ENCODE data around the gene CISD3.

The CISD3 gene

DNA sequence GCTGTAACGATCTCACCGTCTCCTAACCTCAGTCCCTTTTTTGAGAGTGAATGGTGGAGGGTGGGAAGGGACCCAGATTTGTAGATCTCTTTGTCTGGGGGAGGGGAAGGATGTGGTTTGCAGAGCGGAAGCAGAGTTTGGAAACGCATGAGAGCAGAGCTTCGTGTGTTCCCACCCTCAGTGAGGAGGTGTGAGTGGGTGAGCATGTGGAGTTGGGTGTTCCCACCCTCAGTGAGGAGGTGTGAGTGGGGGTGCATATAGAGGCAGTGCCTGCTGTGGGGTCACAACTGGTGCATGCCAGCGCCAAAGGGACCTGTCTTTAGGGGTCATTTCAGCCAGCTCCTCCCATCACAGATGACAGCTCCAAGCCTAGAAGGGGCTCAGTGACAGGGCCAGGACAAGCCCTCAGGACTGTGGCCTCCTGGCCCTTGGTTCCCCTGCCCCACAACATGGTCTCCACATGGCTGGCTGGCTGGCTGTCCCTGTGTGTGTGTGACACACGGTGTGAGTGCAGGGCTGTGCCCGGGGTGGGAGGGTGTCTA, 1.8 kb upstream of the CISD3 start:
- no peak for DNase-seq (ENCODE audit: low read depth)

DNA sequence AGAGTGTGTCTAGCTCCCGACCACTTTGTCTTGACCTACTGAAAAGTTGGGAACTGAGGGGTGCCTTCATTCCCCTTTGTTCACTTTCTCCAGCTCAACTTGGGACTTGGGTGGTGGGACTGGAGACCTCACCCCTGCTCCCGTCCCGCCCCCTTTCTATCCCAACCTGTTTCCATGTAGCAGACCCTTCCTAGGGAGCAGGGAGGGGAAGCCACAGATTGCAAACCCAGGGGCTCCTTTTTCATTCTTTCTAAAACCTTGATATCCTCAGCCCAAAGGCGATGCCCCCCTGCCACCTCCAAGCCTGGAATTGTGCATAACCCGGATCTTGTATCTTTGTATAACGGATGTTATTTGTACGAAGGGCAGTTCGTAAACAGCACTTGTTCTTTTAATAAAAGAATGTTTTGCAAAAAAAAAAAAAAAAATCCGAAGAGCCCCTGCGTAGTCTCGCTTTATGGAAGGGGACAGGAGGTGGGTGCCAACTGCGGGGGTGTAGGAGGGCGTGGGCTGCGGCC, 714 bp upstream of the CISD3 start:
- DNase-seq (ENCODE audit: low read depth): no peak

DNA sequence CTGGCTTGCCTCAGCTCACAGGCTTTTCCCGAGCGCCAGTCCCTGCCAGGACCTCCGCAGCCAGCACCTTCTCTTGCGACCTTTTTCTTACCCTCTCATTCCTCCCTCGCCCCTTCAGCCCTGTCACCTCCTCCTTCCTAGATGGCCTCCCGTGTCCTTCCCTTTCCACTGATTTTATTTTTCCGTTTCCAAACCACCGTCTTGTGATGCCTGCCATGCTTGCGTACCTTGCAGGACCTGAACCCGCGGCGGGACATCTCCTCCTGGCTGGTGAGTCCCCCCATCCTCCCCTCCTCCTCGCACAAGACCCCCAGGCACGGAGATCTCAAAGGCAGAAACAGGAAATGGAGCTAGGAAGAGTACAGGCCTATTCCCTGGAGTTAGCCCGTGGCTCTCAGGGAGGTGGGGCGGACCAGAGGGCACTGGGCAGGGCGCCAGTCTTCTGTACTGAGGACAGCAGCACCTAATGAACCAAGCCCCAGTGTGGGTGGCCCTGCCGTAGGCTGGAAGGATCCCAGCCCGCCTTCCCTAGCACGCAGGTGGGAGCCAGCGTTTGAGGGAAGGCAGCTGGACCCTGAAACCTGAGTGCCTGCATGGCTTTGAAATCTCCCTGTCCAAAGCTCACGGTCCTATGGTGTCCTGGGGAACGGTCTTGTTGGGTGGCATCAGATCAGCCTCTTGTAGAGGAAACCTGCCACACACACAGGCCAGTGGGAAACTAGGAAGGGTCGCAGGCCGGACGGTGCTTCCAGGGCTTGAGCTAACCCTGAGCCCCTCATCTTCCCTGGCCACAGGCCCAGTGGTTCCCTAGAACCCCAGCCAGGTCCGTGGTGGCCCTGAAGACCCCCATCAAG, 612 bp downstream of the CISD3 start:
- no peak for DNase-seq (ENCODE audit: low read depth)

DNA sequence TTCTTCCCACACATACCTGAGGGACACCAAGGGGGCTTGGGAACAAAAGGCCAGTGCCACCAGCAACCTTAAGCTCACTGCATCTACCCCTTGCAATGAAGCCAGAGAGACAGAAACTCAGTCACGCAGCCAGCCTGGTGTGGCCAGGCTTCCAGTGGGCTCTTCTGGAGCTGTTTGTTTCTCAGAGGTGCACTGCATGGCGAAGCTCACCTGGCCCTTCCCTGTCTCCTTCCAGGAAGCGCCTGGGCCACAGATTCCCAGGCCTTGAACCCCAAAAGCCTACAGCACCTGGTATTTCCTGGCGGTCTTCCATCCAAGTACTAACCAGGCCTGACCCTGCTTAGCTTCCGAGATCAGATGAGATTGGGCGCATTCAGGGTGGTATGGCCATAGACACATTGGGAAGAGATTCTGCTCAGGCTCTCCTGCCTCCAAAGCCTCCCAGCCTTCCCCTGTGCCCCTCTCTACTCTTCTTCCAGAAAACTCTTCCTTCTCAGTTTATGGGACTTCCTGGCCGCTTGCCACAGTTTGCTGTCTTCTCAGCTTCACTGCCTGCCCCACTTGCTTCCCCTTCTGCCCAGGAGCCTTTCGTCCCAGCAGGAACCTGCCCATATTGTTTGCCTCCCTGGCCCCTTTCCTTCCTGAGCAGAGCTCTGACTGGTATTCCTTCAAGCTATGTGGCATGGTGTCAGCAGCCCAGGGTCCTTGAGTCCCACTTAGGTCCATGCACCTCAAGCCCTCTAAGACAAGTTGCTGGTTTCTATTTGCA, 1.6 kb downstream of the CISD3 start:
- no peak for DNase-seq (ENCODE audit: low read depth)

DNA sequence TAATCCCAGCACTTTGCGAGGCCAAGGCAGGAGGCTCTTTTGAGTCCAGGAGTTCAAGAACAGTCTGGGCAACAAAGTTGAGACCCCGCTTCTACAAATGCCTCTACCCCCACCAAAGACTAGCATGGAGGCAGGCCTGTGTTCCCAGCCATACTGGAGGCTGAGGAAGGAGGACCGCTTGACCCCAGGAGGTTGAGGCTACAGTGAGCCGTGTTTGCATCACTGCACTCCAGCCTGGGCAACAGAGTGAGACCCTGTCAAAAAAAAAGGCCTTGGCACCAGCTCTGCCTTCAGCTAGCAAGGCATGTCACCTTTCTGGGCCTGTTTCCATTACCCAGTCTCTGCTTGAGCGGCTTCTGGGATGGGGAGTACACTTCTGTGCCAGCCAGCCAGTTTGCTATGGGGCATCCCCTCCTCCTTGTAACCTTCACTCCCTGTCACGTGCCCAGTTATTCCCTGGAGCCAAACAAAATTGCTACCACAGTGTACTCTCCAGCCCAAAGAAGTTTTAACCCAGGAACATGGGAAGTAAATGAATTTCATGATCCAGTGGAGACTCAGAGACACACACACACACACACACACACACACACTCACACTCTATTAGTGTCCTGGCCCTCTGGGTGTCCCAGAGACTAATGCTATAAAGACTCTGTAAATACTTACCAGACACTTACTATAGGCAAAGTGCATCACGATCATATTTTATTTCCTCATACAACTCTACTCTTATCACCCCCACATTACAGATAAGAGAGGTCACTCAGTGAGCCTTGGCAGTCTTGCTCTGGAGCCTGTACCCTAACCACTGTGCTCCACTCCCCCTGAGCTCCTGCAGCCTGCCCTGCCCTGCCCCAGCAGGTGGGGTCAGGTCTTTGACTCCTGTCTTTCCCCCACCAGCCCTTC, 2.5 kb downstream of the CISD3 start:
- DNase-seq (ENCODE audit: low read depth): no peak

DNA sequence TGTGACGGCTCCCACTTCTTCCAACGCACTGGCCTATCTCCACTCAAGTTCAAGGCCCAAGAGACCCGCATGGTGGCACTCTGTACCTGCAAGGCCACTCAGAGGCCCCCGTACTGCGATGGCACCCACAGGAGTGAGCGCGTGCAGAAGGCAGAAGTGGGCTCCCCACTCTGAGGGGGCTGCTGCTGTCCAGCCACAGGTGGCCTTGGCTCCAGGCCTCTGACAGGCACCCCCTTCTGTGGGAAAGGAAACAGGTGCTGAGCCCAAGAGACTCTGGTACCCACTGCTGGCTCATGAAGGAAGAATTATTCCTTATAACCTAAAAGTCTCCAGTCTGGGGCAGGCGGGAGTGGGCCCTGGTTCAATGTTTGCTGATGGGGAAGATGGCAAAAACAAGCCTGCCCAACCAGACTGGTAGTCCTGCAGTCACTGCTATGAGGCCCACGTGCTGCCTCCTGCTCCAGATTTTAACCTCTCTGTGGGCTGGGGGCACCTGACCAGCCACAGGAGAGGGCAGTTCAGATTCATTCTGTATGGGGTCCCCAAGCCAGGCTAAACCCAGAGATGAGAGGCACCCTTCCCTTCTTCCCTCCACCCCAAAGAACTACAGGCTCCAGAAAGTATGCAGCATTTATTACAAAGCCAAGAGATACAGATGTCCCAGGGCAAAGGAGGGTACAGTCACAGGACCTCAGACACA, 3.3 kb downstream of the CISD3 start:
- no peak for DNase-seq (ENCODE audit: low read depth)

DNA sequence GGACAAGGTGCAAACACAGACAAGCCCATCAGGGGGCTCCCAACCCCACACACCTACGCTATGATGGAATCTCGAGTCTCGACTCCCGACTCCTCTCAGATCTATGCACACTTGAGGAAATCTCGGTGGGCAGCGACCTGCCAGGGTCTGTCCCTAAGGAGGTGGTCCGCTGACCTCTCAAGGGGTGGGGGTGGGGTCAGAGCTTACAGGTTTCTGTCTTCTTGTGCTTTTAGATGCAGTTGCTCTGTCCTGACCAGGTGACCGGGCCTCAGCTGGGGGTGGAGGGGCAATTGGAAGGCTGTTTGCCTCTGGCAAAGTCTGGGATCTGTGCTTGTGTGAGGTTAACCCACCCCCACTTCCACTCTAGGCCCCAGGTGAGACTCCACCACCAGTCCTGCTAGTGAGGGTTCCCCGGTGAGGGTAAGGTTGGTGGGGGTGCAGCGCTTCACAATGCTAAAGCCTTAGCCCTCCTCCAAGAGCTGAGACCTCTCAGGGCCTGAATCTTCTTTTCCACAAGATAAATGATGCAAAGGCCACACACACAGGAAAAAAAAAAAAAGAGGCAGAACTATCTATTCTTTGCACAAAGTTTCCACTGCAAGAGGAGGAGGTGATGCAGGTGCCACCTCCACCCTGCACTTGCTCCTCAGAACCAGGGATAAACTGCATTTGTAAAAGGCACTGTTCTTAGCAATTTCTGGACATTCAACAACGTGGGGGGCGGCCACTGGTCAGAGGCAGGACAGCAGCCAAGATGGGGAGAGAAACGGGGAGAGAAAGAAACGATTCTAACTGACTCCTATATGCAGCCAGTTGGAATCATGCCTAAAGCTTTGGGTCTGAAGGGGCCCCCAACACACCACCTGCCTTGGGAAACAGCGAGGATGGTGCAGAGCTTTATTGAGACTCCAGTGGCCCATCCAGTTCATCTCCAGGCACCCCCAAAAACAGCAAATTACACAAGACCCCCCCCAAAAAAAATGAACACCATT, 4.1 kb downstream of the CISD3 start:
- DNase-seq (ENCODE audit: low read depth): no peak

DNA sequence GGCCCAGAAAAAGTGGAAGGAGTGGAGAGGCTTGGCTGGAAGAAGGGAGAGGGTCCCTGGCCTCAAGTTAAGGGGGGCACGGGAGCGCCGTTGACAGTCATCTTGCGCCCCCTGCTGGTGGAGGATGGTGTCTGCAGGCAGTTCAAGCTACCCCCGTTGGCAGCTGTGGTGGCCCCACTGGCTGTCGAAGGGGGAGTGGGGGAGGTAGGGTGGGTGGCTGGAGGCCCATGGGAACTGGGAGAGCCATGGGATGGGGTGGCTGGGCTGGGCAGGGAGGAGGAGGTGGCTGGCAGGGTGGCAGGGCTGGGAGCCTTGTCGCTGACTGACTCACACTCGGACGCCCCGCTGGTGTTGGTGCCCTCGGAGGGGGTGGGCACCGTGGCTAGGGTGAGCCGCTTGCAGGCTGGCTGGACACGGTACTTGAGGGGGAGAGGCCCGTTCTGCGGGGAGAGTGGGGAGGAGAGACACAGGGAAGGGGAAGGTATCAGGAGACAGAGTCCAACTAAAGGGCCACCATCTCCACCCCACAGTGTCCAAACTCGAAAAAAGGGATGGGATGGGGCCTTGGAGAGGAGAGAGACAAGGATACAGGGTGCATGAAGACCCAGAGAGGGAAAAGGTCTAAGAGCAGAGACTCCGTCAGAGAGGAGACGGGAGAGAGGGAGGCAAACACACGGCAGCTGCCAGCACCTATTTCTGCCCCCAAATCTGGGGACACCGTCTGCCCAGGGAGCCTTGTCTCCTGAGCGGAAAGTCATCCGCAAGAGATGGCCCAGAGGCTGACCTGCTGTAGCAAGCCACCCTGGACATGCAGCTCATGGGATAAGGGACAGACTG, 5.2 kb downstream of the CISD3 start:
- no peak for DNase-seq (ENCODE audit: low read depth)

DNA sequence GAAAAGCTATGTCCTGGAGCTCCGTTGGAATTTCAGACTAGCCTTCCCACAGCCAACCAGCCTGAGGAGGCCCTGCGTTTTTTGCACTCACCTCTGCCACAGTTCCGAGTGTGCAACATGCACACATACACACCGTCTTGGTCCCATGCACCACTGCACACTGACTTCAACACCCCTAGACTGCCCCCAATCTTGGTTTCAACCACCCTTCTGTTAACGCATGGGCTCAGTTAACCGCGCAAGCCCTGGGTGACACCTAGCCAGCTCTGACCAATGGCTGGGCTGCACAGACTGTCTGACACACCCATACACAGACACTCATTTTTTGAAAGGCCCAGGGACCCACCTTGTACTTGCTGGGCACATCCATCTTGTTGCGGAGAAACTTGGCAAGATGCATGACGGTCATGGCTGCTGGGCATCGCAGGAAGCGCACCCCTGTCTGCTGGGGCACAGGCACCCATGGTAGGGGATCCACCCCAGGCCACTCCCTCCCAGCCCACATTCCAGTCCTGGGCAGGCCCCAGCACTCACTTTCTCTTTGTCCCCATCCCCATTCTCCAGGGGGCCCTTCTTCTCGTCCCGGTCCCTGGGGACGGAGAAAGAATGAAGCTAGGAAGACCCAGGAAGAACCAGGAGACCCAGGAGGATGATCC, 8.0 kb downstream of the CISD3 start:
- no peak for DNase-seq (ENCODE audit: low read depth)

DNA sequence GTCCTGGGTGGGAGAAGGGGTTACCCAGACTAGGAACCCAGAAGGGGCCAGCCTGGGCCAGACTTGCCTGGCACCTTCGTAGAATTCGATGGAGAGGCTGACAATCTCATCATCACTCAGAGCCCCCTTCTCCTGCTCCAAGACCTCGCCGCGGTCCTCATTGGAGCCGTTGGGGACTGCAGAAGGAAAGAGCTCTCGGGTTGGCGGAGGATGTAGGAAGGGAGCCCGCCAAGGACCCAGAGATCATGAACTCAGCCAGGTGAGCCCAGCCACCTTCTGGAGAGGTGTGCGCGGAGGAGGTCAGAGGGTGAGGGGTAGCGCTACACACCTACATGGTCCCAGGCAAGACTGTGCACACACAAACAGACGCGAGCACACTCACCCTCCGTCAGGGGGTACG, 8.5 kb downstream of the CISD3 start:
- no peak for DNase-seq (ENCODE audit: low read depth)

DNA sequence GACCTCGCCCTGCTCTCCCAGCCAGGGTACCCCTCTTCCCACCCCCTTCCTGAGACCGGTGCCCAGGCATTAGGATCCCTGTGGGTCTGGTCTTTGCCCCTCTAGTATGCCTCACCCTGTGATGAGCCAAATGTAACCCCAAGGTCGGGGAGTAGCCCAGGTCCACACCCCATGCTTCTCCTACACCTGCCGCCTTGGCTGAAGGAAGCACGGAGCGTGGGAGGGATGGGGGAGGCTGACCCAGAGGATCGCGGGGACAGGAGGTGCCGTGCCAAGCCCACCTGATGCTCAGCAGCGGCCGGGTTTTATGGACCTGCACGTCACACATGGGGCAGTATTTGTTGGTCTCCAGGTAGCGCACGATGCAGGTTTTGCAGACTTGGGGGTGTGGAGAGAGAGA, 9.2 kb downstream of the CISD3 start:
- DNase-seq (ENCODE audit: low read depth): no peak

DNA sequence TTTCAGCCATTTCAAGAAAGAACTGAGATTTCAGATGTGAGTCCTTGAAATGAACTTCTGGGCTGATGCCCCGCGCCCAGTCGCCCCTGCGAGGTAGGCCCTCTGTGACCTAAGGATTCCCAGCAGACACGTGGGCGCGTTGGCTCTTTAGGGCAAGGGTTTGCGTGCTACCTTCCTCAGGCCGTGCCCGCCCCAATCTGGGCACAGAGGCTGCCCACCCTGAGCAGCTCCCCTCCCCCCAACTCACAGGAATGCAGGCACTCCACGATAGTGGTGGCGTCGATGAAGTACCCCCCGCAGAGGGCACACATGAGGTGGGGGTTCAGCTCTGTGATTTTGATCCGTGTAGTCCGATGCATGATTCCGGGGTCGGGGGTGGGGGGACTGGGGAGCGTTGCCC, 9.9 kb downstream of the CISD3 start:
- no peak for DNase-seq (ENCODE audit: low read depth)

DNA sequence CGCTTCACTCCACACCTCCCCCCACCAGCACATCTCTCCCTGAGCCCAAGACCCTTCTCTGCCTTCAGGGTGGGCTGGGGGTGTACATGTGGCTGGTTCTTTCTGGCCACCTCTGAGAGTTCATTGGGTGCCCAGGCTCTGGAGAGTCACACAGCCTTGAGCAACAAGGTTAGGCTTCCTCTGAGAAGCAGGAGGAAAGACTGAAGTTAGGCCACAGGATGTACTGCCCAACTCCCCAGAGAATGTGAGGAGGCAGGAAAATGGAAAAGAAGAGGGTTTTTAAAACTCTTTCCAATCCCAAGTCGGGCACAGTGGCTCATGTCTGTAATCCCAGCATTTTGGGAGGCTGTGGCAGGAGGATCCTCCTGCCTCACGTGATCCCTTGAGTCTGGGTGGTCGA, 10.7 kb downstream of the CISD3 start:
- no peak for DNase-seq (ENCODE audit: low read depth)

DNA sequence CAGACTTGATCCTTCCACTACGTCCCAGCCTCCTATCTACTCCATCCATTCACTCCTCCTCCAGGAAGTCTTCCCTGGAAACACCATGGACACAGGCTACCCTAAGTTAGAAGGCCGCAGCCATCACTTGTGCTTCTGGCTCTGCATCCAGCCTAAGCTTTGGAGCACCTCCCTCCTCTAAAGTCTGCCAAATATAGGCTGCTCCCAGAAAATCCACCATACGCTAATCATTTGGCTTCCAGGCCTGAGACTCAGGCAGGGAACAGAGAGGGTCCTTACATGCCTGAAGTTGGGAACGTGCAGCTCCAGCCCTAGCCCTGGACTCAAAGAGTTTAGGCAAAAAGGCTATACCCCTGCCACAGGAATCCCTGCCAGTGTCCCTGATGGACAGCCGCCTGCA, 11.3 kb downstream of the CISD3 start:
- no peak for DNase-seq (ENCODE audit: low read depth)

DNA sequence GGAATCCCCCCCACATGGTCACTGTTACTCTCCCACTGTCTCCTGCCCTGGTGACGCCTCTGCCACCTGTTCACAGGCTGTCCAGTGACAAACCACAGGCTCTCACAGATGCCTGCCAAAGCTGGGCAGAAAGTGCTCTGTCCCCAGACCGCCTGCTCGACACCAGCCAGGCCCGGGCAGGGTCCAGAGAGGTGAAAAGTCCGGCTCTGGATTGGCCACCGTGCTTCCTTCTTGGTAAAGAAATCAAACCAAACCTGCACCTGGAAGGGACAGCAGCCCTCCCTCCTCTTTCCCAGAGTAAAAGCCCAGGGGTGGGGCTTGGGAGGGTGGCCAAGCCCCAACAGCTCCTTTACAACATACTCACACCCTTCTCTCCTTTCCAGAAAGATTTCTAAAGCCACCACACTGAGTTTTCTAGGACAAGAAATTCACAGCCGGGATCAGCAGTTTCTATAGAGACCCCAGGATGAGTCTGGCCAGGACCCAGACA, 11.8 kb downstream of the CISD3 start:
- no peak for DNase-seq (ENCODE audit: low read depth)

DNA sequence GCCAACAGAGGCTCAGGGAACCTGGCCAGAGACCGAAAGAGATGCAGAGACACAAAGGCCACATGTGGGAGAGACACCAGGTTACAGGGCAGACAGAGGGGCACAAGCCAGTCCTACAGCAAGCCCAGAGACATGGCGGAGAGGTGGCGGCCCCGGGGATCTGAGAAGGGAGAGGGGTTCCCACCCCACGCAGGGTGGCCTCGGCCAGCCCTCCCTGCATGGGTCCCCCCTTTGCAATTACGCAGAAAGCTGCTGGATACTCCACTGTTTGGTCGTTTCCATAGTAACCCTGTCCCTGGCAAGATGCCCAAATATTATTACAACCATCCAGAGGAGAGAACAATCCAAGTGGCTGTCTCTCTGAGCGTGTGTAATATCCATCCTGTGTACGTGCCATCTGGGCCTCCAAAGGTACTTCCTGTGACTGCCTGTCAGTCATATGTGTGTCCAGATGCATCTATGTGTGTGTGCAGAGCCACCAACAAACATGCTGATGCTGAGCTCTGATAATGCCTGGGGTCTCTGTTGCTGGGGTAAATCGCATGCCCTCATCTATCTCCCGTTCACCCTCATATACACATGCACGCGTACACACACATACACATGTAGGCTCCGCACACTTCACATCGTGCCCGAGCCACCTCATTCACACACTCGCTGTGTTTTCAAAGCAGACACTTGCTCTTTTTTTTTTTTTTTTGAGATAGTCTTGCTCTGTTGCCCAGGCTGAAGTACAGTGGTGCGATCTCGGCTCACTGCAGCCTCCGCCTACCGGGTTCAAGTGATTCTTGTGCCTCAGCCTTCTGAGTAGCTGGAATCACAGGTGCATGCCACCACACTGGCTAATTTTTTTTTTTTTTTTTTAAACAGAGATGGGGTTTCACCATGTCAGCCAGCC, 12.5 kb downstream of the CISD3 start:
- DNase-seq (ENCODE audit: low read depth): no peak

DNA sequence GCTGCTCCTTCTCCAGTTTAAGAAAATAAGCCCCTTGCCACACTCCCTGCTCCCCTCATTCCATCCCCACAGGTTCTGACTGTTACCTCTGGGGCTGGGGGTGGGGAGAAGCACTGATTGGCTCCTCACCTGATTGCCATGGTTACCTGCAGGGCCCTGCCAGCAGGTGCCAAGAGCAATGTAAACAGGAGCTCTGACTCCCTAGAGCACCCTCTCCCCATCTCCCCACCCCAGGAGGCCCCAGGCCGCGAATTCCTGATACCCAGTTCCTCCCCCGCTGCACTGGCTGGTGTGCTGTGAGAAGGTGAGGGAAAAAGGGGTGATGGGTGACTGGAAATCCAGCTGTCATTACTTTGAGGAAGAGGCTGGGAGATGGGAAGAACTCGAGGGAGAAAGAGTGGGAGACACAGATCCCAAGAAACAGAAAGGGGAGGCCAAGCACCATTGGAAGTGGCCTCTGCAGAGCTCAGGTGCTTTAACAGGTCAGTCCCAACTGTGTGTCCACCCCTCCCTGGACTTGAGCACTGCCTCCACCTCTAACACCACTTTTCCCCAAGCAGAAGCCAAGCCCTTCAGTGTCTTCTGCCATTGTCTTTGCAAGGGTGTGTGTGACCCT, 13.5 kb downstream of the CISD3 start:
- DNase-seq (ENCODE audit: low read depth): no peak

Data from HS-27A (cell line).